ENCODE results near the gene VPS45.

GRCh38 chr1:150152182-150152536, 84.6 kb downstream of the VPS45 start:
- TF ChIP-seq CTCF (IDR thresholded peaks at IDR 0.05) (no peak), POLR2A (IDR thresholded peaks at IDR 0.05) (no peak)

Measured in tibial nerve (tissue), 3 donors.